GM12891 (cell line): Measurements from ENCODE around the gene WAC.

Source experiments
- POLR2A ChIP-seq: IDR thresholded peaks from 2 replicates; pipeline ENCODE4 v1.6.1; 2011; ENCODE audit warnings: low read depth, low read length, control low read depth
- POLR2AphosphoS5 ChIP-seq: IDR thresholded peaks from 2 replicates; pipeline ENCODE4 v1.6.1; 2011; ENCODE audit warnings: low read depth, low read length, control low read depth
- POU2F2 ChIP-seq: IDR thresholded peaks from 2 replicates; pipeline ENCODE4 v1.6.1; 2011; ENCODE audit warnings: low read depth, mild to moderate bottlenecking, control low read depth, low read length, moderate library complexity
- TAF1 ChIP-seq: IDR thresholded peaks from 2 replicates; pipeline ENCODE4 v1.6.1; 2011; ENCODE audit warnings: low read depth, low read length, control low read depth

DNA sequence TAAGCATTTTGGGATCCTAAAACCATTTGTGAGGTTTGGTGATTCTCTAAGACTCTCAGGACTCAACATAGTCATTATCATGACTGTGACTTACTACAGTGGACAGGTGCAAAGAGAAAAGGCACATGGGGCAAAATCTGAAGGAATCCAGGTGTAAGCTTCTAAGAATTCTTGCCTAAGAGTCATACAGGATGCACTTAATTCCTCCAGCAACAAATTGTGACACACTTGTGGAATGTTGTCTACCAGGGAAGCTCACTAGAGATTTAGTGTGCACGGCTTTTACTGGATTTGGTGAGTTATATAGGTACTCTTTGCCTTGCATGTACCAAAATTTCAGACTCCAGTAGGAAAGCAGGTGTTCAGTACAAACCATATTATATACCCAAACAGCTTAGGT, 47.9 kb downstream of the WAC start:
- TF ChIP-seq POLR2AphosphoS5 = no peak
- no peak for TF ChIP-seq TAF1
- no peak for TF ChIP-seq POLR2A
- no peak for TF ChIP-seq POU2F2
